ENCODE results near the gene CA10.

Gene CA10

GRCh38 chr17:51855806-51856205 is 302.7 kb downstream of the CA10 start:
- DNase-seq: no peak

- no peak for DNase-seq
Measured at GRCh38 chr17:51853857-51854256, 304.7 kb downstream of the CA10 start.

GRCh38 chr17:51852603-51853002 is 305.9 kb downstream of the CA10 start:
- DNase-seq: no peak

GRCh38 chr17:51850201-51850600 is 308.3 kb downstream of the CA10 start:
- no peak for DNase-seq

- no peak for DNase-seq
Measured at GRCh38 chr17:51848451-51848850, 310.1 kb downstream of the CA10 start.

- DNase-seq: no peak
Measured at GRCh38 chr17:51846566-51846965, 311.9 kb downstream of the CA10 start.

- no peak for DNase-seq
Measured at GRCh38 chr17:51845776-51846175, 312.7 kb downstream of the CA10 start.

- DNase-seq: no peak
Measured at GRCh38 chr17:51842763-51843162, 315.8 kb downstream of the CA10 start.

- DNase-seq: no peak
Measured at GRCh38 chr17:51841669-51842068, 316.8 kb downstream of the CA10 start.

GRCh38 chr17:51840688-51841087 is 317.8 kb downstream of the CA10 start:
- DNase-seq: no peak

GRCh38 chr17:51833620-51834019 is 324.9 kb downstream of the CA10 start:
- no peak for DNase-seq

- no peak for DNase-seq
Measured at GRCh38 chr17:51833045-51833444, 325.5 kb downstream of the CA10 start.

GRCh38 chr17:51830886-51831285 is 327.6 kb downstream of the CA10 start:
- no peak for DNase-seq

- no peak for DNase-seq
Measured at GRCh38 chr17:51830451-51830850, 328.1 kb downstream of the CA10 start.

GRCh38 chr17:51828901-51829300 is 329.6 kb downstream of the CA10 start:
- no peak for DNase-seq

GRCh38 chr17:51827140-51827539 is 331.4 kb downstream of the CA10 start:
- no peak for DNase-seq

GRCh38 chr17:51820766-51821165 is 337.7 kb downstream of the CA10 start:
- no peak for DNase-seq

- DNase-seq: no peak
Measured at GRCh38 chr17:51820252-51820651, 338.3 kb downstream of the CA10 start.

GRCh38 chr17:51819341-51820219 is 338.9 kb downstream of the CA10 start:
- no peak for DNase-seq

GRCh38 chr17:51818777-51819176 is 339.7 kb downstream of the CA10 start:
- no peak for DNase-seq

GRCh38 chr17:51817955-51818354 is 340.6 kb downstream of the CA10 start:
- DNase-seq: no peak

- no peak for DNase-seq
Measured at GRCh38 chr17:51817117-51817516, 341.4 kb downstream of the CA10 start.

- no peak for DNase-seq
Measured at GRCh38 chr17:51815097-51815496, 343.4 kb downstream of the CA10 start.

- no peak for DNase-seq
Measured at GRCh38 chr17:51814521-51814920, 344.0 kb downstream of the CA10 start.

GRCh38 chr17:51813784-51814174 is 344.7 kb downstream of the CA10 start:
- DNase-seq: no peak

Data from MV-4-11 (cell line).